ENCODE data around the gene OLAH. TPM values are rescaled to one million over a fixed set of nuclear protein-coding genes. Genes with fewer than 3 reads are reported as not detected.

OLAH gene
- total RNA-seq, 1 experiment from 2014 or later = not detected

DNA sequence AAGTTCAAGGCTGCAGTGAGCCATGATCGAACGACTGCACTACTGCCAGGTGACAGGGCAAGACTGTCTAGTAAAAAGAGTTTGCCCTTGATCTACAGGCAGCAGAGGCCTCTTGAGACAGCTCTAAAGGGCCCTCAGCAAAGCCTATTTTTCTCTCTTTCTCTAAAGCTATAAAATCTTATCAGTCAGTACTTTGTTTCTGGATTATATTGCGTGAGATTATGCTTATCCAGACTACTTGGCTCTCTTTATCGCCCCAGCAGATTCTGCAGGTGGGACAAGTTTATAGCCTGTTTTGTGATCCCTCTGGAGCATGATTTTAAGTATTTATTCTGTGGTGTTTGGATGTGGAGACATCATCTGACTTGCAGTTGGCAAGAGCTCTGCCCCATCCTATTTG is 56.1 kb downstream of the OLAH start:
- H3K9ac ChIP-seq (ENCODE audit: low read length) = no peak overlapping the region
- no TSS peak for BruUV-seq (replicated peaks)
- H2AFZ ChIP-seq (ENCODE audit: low read length) = no peak overlapping the region
- ChIA-PET POLR2A (ENCODE audit: unreplicated experiment) (no interaction called here), CTCF (no interaction called here)
- ATAC-seq (no peak), DNase-seq (no peak)
- H3K79me2 ChIP-seq (ENCODE audit: low read length) = peaks cover 47% of the 10 kb centered on the region
- TF ChIP-seq, protein P1, sequence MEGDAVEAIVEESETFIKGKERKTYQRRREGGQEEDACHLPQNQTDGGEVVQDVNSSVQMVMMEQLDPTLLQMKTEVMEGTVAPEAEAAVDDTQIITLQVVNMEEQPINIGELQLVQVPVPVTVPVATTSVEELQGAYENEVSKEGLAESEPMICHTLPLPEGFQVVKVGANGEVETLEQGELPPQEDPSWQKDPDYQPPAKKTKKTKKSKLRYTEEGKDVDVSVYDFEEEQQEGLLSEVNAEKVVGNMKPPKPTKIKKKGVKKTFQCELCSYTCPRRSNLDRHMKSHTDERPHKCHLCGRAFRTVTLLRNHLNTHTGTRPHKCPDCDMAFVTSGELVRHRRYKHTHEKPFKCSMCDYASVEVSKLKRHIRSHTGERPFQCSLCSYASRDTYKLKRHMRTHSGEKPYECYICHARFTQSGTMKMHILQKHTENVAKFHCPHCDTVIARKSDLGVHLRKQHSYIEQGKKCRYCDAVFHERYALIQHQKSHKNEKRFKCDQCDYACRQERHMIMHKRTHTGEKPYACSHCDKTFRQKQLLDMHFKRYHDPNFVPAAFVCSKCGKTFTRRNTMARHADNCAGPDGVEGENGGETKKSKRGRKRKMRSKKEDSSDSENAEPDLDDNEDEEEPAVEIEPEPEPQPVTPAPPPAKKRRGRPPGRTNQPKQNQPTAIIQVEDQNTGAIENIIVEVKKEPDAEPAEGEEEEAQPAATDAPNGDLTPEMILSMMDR (conservative IDR thresholded peaks at IDR 0.05; ENCODE audit: low read depth, low read length) = no peak
- TF ChIP-seq EZH2phosphoT487 (IDR thresholded peaks at IDR 0.05; ENCODE audit: borderline replicate concordance, low read length) (no peak), EZH2 (IDR thresholded peaks at IDR 0.05; ENCODE audit: low read length, unreplicated experiment) (no peak)
- intact Hi-C loops (cut with micrococcal nuclease) = no loop called here
- H3K27ac ChIP-seq (ENCODE audit: low read length) = no peak overlapping the region
- no peak overlapping the region for H3K4me2 ChIP-seq (ENCODE audit: low read length)
- no peaks in the 10 kb centered on the region for H3K9me2 ChIP-seq (replicated peaks; ENCODE audit: low read length)
- no peaks in the 10 kb centered on the region; the same call in 1 of the 2 replicates for H3K4me1 ChIP-seq (ENCODE audit: insufficient read depth, low read length)
- peaks cover 9% of the 10 kb centered on the region; the same call in 1 of the 2 replicates for H3K36me3 ChIP-seq (ENCODE audit: low read depth, low read length)
- H3K9me3 ChIP-seq (ENCODE audit: low read length) = no peaks in the 10 kb centered on the region
- no peaks in the 10 kb centered on the region for H3F3A ChIP-seq (ENCODE audit: low read length, unreplicated experiment)
- peaks cover 3% of the 10 kb centered on the region; the same call in 1 of the 2 replicates for H4K20me1 ChIP-seq (ENCODE audit: low read length)
- no peak overlapping the region for H3K4me3 ChIP-seq (ENCODE audit: low read length)
- no peaks in the 10 kb centered on the region for H3K27me3 ChIP-seq (ENCODE audit: low read length)

DNA sequence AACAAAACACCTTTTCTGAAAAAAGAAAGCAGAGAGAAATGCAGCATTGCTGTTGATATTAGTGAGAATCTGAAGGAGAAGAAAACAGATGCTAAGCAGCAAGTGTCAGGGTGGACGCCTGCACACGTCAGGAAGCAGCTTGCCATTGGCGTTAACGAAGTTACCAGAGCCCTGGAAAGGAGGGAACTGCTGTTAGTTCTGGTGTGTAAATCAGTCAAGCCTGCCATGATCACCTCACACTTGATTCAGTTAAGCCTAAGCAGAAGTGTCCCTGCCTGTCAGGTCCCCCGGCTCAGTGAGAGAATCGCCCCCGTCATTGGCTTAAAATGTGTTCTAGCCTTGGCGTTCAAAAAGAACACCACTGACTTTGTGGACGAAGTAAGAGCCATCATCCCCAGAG is 59.8 kb downstream of the OLAH start:
- ATAC-seq = no peak
- intact Hi-C loops (cut with micrococcal nuclease) = no loop called here
- TF ChIP-seq, protein P1 (conservative IDR thresholded peaks at IDR 0.05; ENCODE audit: low read depth, low read length) = no peak
- TF ChIP-seq EZH2 (IDR thresholded peaks at IDR 0.05; ENCODE audit: low read length, unreplicated experiment) (no peak), EZH2phosphoT487 (IDR thresholded peaks at IDR 0.05; ENCODE audit: borderline replicate concordance, low read length) (no peak)

DNA sequence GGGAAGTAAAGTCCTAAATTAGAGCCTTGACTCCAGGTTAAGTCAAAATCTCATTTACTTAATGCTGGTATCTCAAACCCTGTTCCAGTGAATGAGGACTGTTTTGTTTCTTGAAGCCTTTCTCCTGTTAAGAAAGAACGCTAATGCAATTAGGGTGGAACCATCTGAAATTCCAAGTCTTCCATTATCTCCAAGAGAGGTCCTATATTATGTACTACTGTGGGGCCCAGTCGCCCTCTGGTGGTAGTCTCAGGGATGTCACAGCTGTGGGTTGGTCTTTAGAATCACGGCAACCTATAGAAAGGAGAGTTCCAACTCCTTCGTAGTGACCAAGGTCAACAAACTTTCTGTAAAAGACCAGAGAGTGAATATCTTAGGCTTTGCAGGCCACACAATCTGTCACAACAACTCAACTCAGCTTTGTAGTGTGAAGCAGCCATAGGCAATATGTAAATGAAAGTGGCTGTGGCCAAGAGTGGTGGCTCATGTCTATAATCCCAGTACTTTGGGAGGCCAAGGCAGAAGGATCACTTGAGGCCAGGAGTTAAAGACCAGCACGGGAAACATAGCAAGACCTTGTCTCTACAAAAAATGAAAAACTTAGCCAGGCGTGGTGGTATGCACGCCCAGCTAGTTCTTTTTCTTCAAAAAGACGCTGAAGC is 62.7 kb downstream of the OLAH start:
- POLR2A ChIA-PET (ENCODE audit: unreplicated experiment) = no interaction called here
- H3K9me3 ChIP-seq (ENCODE audit: low read length) = no peaks in the 10 kb centered on the region
- TF ChIP-seq, protein P1 (conservative IDR thresholded peaks at IDR 0.05; ENCODE audit: low read depth, low read length) = peak; percentile 75
- no peak for TF ChIP-seq EZH2phosphoT487 (IDR thresholded peaks at IDR 0.05; ENCODE audit: borderline replicate concordance, low read length)
- TF ChIP-seq EZH2 (IDR thresholded peaks at IDR 0.05; ENCODE audit: low read length, unreplicated experiment) = no peak
- DNase-seq (peak; percentile 73), ATAC-seq (peak; percentile 98)
- peaks cover 6% of the 10 kb centered on the region for H3K79me2 ChIP-seq (ENCODE audit: low read length)
- CTCF ChIA-PET = interaction anchor here (0.5 kb wide), 1 partner anchor 288 kb away, joined by 3 read pairs; no protein-coding TSS in a partner anchor
- H2AFZ ChIP-seq (ENCODE audit: low read length) = no peak overlapping the region
- H3F3A ChIP-seq (ENCODE audit: low read length, unreplicated experiment) = no peaks in the 10 kb centered on the region
- H3K36me3 ChIP-seq (ENCODE audit: low read depth, low read length) = peaks cover 9% of the 10 kb centered on the region; the same call in 1 of the 2 replicates
- no TSS peak for BruUV-seq (replicated peaks)
- no peaks in the 10 kb centered on the region for H3K9me2 ChIP-seq (replicated peaks; ENCODE audit: low read length)
- H3K27ac ChIP-seq (ENCODE audit: low read length) = no peak overlapping the region
- no peaks in the 10 kb centered on the region for H4K20me1 ChIP-seq (ENCODE audit: low read length)
- H3K4me2 ChIP-seq (ENCODE audit: low read length) = no peak overlapping the region
- intact Hi-C loops (cut with micrococcal nuclease) = loop anchor here (1.0 kb wide), 1 partner anchor 115 kb away; no protein-coding TSS in a partner anchor
- no peak overlapping the region for H3K4me3 ChIP-seq (ENCODE audit: low read length)
- H3K27me3 ChIP-seq (ENCODE audit: low read length) = no peaks in the 10 kb centered on the region
- no peaks in the 10 kb centered on the region for H3K4me1 ChIP-seq (ENCODE audit: insufficient read depth, low read length)
- H3K9ac ChIP-seq (ENCODE audit: low read length) = no peak overlapping the region

More for the DNA sequence above, 59.8 kb downstream of the OLAH start:
- CTCF ChIA-PET = no interaction called here
- Histone ChIP-seq H3K4me3 (ENCODE audit: low read length) (no peak overlapping the region), H4K20me1 (ENCODE audit: low read length) (peaks cover 3% of the 10 kb centered on the region; the same call in 1 of the 2 replicates), H2AFZ (ENCODE audit: low read length) (no peak overlapping the region), H3K27me3 (ENCODE audit: low read length) (no peaks in the 10 kb centered on the region), H3K9me2 (replicated peaks; ENCODE audit: low read length) (no peaks in the 10 kb centered on the region), H3K79me2 (ENCODE audit: low read length) (peaks cover 35% of the 10 kb centered on the region), H3K4me2 (ENCODE audit: low read length) (no peak overlapping the region), H3K9ac (ENCODE audit: low read length) (no peak overlapping the region), H3K36me3 (ENCODE audit: low read depth, low read length) (peaks cover 9% of the 10 kb centered on the region; the same call in 1 of the 2 replicates), H3K27ac (ENCODE audit: low read length) (no peak overlapping the region), H3K4me1 (ENCODE audit: insufficient read depth, low read length) (no peaks in the 10 kb centered on the region; the same call in 1 of the 2 replicates), H3F3A (ENCODE audit: low read length, unreplicated experiment) (no peaks in the 10 kb centered on the region), H3K9me3 (ENCODE audit: low read length) (no peaks in the 10 kb centered on the region)
- no TSS peak for BruUV-seq (replicated peaks)
- DNase-seq = no peak
- POLR2A ChIA-PET (ENCODE audit: unreplicated experiment) = no interaction called here

Measured in PC-3 (cell line).